ENCODE data around the gene MTURN.

Gene MTURN

DNA sequence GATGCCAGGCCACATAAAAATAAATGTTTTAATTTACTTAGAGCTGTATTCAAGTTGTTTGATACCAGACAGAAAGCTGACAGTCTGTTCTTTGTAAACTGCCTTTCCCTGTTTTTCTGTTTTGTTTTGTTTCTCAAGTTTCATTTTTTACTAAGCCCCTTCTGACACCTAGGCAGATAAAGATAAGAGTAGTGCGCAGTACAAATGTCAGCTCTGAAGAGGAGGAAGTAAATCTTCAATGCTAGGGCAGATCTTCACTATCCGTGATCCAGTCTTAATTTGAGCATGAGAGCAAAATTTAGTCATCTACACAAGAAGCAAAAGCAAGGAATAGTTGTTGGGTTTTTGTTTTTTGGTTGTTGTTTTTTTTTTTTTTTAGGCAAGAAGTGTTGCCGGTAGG, 27.3 kb downstream of the MTURN start:
- DNase-seq (ENCODE audit: low read depth in 2 of 2), result no peak

GRCh38 chr7:30162622-30163124, 27.9 kb downstream of the MTURN start:
- DNase-seq (ENCODE audit: low read depth in 2 of 2), result no peak

GRCh38 chr7:30163231-30163894, 28.6 kb downstream of the MTURN start:
- no peak for DNase-seq (ENCODE audit: low read depth in 2 of 2)

- DNase-seq (ENCODE audit: low read depth in 2 of 2), result no peak
These were observed 29.8 kb downstream of the MTURN start for GRCh38 chr7:30164567-30164966.

DNA sequence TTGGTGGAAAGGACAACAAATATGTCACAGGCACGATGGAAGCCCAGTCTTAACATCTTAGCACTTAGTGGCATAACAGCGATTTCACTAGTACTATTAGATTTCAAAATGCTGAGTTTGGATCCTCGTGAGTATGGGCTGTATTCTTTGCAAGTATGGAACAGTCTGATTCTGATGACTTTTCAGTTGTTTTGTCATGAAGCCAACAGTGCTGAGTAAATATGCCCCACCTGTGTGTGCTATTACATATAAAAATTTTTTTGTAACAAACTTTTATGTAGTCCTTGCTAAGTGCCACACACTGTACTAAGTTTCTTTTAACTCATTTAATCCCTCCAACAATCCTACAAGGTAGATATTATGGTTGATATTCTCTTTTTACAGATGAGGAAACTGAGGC, 30.8 kb downstream of the MTURN start:
- DNase-seq (ENCODE audit: low read depth in 2 of 2), result no peak

DNA sequence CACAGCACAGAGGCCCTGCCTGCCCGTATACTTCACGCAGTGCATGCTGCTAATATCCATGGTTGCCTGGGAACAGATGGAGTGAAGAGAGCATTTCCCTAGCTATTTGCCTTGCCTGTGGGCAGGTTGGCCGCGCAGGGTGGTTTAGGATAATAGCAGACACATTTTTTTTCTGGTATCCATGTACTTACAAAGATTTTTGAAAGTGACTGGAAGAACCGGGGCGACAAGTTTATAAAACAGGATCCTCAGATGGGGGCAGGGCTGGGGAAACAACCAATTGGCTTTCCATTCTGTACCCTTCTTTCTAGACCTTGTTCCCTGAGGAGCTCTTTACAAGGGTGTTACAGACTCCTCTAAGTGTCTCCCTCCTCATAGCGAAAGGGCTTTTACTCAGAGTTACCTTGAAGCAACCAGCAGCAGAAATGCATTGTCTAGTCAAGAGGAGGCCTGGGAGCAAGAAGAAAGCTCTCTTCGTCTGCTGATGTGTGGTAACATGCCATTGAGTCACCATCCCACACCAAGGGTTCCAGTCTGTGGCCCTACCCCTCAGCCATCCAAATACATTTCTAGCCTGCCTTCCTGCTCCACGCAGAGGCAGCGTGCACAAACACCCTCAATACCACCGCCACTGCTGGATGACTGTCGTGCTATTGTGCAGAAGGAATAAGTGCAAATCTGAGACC, 31.5 kb downstream of the MTURN start:
- DNase-seq (ENCODE audit: low read depth in 2 of 2), result no peak

DNA sequence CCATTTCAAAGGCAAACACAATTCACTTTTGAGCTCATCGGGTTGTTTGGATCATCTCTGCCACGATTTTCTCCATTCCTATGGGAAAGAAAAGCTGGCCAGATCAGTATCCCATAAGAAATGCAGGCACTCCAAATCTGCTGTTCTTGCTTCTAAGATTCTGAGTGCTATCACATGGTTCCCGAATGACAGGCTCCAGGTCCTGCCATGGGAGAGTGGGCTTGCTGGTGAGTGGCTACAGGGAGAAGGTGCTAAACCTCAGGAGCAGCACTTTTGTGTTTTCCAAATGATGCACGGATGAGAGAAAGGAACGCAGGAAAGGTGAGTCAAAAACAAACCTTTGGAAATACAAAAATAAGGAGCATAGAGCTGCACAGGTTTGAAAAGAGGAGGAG, 32.1 kb downstream of the MTURN start:
- DNase-seq (ENCODE audit: low read depth in 2 of 2), result no peak

GRCh38 chr7:30167901-30168300, 33.1 kb downstream of the MTURN start:
- DNase-seq (ENCODE audit: low read depth in 2 of 2), result no peak

- DNase-seq (ENCODE audit: low read depth in 2 of 2), result no peak
These were observed 34.2 kb downstream of the MTURN start for GRCh38 chr7:30168835-30169573.

DNA sequence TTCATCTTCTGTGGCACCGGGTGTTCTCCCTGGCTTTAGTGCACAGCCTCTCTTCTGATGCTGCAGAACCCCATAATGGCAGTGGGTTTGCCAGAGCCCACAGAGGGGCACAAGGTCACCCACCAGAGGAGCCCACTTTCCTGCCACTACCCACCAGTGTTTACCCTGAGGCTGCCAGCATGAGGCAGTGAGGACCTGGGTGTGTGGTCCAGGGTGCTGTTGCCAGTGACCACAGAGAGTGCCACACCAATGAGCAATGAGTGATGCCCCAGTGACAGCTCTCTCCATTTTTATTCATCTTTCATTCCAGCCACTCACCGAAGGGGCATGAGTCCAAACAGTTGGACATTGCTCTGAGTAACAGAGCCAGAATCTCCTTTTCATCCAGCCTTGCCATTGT, 34.8 kb downstream of the MTURN start:
- no peak for DNase-seq (ENCODE audit: low read depth in 2 of 2)

DNA sequence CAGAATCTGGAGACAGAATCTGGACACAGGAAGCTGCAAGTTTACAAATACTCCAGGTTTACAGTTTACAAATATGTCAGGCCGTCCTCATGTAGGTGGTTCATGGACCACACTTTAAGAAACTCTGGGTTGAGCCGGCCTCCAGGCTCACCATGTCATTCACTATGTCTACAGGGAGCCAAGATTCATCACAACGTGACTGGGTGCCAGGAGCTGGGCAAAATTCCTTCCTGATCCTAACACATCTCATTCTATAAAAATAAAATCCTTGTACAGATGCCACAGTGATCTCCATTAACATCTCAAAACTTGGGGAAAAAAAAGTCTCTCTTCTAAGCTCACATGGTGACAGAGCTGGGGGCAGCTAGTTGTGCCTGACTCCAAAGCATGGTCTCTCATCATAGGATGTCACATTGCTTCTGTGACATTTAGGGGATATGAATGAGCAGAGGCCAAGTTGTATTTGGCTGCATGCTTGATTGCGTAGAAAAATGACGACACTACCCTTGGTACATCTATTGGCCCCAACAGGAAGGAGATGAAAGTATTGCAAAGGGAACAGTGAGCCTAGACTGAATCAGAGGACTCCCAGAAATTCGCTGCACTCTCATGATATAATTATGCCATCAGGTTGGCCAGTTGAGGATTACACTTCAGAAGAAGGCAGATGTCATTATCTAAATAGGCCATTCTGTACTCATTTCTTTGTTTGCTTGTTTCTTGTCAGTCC, 35.9 kb downstream of the MTURN start:
- DNase-seq (ENCODE audit: low read depth in 2 of 2), result no peak

DNA sequence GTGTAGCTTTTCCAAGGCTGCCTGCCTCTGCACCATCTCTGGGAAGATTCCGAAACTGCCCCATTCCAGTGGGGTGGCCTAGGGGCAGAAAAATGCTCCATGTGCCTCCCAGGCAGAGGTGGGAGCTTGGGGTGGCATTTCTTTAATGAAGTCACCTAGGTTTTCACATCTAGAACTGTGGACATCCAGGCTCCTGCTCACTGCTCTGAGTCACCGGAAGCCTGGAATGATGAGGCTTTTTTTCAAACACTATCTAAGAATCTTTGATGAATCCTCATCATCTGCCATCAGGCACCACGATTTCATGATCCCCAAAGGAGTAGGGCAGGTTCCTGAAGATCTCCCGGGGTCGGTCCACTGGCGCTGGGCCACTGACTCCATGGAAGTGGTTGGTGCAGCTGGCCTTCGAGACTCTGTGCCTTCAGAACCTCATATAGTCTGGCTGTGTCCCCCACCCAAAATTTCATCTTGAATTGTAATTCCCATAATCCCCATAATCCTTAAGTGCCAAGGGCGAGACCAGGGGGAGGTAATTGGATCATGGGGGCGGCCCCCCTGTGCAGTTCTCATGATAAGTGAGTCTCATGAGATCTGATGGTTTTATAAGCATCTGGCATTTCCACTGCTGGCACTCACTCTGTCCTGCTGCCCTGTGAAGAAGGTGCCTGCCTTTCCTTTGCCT, 37.1 kb downstream of the MTURN start:
- DNase-seq (ENCODE audit: low read depth in 2 of 2), result no peak

DNA sequence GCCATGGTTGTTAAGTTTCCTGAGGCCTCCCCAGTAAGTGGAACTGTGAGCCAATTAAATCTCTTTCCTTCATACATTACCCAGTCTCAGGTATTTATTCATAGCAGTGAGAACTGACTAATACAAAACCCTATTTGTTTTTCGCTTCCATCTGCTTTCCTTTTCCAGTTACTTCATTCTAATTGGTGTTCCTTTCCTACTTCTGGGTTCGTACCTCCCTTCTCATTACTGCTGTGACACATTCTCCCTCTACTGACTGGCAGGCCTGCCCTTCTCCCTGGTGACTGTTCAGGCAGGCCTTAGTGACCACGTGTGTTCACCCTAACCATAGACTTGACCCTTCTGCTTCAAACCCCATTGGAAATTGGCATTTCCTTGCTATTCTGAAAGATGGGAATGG, 37.7 kb downstream of the MTURN start:
- no peak for DNase-seq (ENCODE audit: low read depth in 2 of 2)

GRCh38 chr7:30173058-30173897, 38.5 kb downstream of the MTURN start:
- no peak for DNase-seq (ENCODE audit: low read depth in 2 of 2)

GRCh38 chr7:30175180-30175579, 40.4 kb downstream of the MTURN start:
- DNase-seq (ENCODE audit: low read depth in 2 of 2), result no peak

- DNase-seq (ENCODE audit: low read depth in 2 of 2), result no peak
These were observed 40.9 kb downstream of the MTURN start for GRCh38 chr7:30175636-30176147.

DNA sequence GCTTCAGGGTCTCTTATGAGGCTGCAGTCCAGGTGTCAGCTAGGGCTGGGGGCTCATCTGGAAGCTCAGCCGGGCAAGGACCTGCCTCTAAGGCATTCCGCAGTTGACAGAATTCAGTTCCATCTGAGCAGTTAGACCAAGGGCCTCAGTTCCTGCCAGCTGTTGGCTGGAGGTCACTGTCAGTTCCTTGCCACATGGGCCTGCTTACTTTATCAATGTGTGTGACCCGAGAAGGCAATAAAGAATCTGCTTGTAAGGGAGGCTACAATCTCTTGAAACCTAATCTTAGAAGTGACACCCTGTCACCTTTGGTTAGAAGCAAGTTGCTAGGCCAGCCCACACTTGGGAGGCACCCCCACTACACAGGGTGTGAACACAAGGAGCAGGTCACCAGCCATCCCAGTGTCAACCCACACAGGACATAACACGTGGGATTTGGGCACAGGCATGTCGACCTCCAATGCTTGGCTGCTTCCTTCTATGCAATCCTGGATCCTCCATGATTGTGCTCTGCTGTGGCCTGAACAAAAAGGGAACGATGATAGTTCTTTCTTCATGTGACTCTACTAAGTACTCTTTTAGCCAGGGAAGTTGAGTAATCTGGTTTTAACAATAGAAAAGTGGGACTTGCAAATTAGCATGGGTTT, 41.8 kb downstream of the MTURN start:
- DNase-seq (ENCODE audit: low read depth in 2 of 2), result no peak

GRCh38 chr7:30177186-30177585, 42.4 kb downstream of the MTURN start:
- DNase-seq (ENCODE audit: low read depth in 2 of 2), result no peak

DNA sequence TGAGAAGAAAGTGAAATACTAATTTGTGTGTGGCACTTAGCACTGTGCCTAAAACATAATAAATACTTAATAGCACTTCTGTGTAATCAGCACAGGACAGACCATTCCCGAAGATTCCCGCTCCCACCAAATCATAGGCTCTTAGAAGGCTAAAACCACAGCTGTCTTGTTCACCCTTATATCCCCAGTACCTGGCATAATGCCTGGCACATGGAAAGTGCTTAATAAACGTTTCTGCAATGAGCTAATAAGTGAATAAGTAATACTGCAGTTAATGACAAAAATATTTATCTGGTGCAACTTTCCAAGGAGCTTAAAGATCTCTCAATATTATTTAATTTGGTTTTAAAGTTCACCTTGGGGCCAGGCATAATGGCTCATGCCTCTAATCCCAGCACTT, 43.2 kb downstream of the MTURN start:
- DNase-seq (ENCODE audit: low read depth in 2 of 2), result no peak

Measured in stimulated activated CD8-positive, alpha-beta memory T cell treated with anti-CD3 and anti-CD28 coated beads, Interleukin-15, amount 100 ng/mL, for 48 hours (primary cell).